Ishikawa (cell line): Measurements from ENCODE around the gene STX10.

Source experiments
- CEBPB ChIP-seq: IDR thresholded peaks from 2 replicates; pipeline ENCODE4 v1.6.1; 2012
- CREB1 ChIP-seq: IDR thresholded peaks from 2 replicates; pipeline ENCODE4 v1.6.1; 2012; ENCODE audit warnings: low read depth
- EGR1 ChIP-seq: IDR thresholded peaks from 2 replicates; pipeline ENCODE4 v1.6.1; 2012
- EP300 ChIP-seq: IDR thresholded peaks from 2 replicates; pipeline ENCODE4 v1.6.1; 2012; ENCODE audit warnings: borderline replicate concordance
- FOXM1 ChIP-seq: IDR thresholded peaks from 2 replicates; pipeline ENCODE4 v1.6.1; 2012; ENCODE audit warnings: low read depth, borderline replicate concordance
- NFIC ChIP-seq: IDR thresholded peaks from 2 replicates; pipeline ENCODE4 v1.6.1; 2012
- RAD21 ChIP-seq: IDR thresholded peaks from 2 replicates; pipeline ENCODE4 v1.6.1; 2012; ENCODE audit warnings: low read depth
- TAF1 ChIP-seq: IDR thresholded peaks from 2 replicates; pipeline ENCODE4 v1.6.1; 2012; ENCODE audit warnings: low read depth, mild to moderate bottlenecking
- TCF12 ChIP-seq: IDR thresholded peaks from 2 replicates; pipeline ENCODE4 v1.6.1; 2012; ENCODE audit warnings: low read depth
- TEAD4 ChIP-seq: IDR thresholded peaks from 2 replicates; pipeline ENCODE4 v1.6.1; 2012
- YY1 ChIP-seq: IDR thresholded peaks from 2 replicates; pipeline ENCODE4 v1.6.1; 2012; ENCODE audit warnings: low read depth
- ZBTB7A ChIP-seq: IDR thresholded peaks from 2 replicates; pipeline ENCODE4 v1.6.1; 2012; ENCODE audit warnings: low read depth
- TF ChIP-seq, protein P1 (sequence below): IDR thresholded peaks from 2 replicates; pipeline ENCODE4 v1.6.1; 2012
- TF ChIP-seq, protein P2 (sequence below): IDR thresholded peaks from 2 replicates; pipeline ENCODE4 v1.6.1; 2012; ENCODE audit warnings: low read depth, mild to moderate bottlenecking
- TF ChIP-seq, protein P3 (sequence below): IDR thresholded peaks from 2 replicates; pipeline ENCODE4 v1.6.1; 2012

Gene STX10

DNA sequence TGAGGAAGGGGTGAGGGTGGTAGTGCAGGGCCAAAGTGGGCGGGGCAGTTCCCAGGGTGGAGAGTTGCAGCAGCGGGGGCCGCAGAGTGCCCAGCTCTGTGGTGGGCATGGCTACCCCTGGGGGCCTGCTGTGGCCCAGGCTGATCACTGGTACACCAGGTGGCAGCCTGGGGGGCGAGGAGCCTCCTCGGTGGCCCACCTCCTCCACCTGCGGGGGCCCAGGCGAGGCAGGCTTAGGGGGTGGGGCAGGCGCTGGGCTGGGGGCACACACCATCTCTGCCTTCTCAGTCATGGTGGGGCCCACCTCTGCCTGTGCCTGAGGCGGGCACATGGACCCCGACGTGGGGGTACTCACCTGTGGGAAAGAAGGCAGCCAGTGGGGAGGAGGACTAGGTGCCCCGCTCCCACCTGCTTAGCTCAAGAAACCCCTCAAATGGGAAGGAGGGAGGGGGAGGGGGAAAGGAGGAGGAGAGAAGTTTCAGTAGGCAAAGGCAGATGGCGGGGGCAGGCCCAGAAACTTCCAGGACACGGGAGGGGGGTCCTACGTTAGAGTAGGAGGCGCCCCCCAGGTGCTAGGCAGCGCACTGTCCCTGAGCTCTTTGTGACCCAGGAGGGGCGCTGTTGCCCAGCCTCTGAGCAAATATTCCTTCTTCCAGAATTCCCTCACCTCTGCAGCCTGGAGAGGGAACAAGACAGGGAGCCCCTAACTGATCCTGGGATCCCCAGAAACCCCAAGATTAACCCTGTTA, 49.2 kb downstream of the STX10 start:
- TF ChIP-seq RAD21 (peak; percentile 61), CEBPB (no peak)

DNA sequence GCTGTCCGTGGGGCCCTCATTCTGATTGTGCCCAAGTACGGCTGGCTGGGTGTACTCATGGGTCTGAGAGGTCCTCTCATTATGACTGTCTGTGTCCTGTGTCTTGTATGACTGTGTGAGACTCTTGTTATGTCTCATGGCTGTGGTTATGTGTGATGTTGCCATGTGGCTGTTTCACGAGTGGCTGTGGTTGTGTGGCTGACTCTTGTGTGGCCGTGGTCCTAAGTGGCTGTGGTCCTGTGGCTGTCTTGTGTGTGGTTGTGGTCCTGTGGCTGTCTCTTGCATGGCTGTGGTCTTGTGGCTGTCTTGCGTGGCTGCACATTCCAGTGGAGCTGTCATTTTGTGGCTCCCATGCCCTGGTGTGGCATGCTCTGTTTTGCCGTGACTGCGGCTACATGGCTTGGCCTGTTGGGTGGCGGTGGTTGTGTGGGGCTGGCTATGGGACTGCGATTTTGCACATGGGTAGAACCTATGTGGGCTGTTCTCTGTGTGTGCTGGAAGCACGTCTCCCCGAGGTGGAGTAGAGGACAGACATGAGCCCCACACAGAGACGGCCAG, 50.1 kb downstream of the STX10 start:
- TF ChIP-seq FOXM1: no peak
- no peak for TF ChIP-seq TAF1
- no peak for TF ChIP-seq ZBTB7A
- TF ChIP-seq CEBPB: no peak
- TF ChIP-seq, protein P1, sequence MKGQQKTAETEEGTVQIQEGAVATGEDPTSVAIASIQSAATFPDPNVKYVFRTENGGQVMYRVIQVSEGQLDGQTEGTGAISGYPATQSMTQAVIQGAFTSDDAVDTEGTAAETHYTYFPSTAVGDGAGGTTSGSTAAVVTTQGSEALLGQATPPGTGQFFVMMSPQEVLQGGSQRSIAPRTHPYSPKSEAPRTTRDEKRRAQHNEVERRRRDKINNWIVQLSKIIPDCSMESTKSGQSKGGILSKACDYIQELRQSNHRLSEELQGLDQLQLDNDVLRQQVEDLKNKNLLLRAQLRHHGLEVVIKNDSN: no peak
- TF ChIP-seq YY1: no peak
- no peak for TF ChIP-seq RAD21
- TF ChIP-seq TCF12: no peak
- no peak for TF ChIP-seq TEAD4
- no peak for TF ChIP-seq CREB1
- no peak for TF ChIP-seq EGR1
- no peak for TF ChIP-seq EP300
- no peak for TF ChIP-seq NFIC
- TF ChIP-seq, protein P2, sequence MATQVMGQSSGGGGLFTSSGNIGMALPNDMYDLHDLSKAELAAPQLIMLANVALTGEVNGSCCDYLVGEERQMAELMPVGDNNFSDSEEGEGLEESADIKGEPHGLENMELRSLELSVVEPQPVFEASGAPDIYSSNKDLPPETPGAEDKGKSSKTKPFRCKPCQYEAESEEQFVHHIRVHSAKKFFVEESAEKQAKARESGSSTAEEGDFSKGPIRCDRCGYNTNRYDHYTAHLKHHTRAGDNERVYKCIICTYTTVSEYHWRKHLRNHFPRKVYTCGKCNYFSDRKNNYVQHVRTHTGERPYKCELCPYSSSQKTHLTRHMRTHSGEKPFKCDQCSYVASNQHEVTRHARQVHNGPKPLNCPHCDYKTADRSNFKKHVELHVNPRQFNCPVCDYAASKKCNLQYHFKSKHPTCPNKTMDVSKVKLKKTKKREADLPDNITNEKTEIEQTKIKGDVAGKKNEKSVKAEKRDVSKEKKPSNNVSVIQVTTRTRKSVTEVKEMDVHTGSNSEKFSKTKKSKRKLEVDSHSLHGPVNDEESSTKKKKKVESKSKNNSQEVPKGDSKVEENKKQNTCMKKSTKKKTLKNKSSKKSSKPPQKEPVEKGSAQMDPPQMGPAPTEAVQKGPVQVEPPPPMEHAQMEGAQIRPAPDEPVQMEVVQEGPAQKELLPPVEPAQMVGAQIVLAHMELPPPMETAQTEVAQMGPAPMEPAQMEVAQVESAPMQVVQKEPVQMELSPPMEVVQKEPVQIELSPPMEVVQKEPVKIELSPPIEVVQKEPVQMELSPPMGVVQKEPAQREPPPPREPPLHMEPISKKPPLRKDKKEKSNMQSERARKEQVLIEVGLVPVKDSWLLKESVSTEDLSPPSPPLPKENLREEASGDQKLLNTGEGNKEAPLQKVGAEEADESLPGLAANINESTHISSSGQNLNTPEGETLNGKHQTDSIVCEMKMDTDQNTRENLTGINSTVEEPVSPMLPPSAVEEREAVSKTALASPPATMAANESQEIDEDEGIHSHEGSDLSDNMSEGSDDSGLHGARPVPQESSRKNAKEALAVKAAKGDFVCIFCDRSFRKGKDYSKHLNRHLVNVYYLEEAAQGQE: no peak
- TF ChIP-seq, protein P3, sequence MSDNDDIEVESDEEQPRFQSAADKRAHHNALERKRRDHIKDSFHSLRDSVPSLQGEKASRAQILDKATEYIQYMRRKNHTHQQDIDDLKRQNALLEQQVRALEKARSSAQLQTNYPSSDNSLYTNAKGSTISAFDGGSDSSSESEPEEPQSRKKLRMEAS: no peak

DNA sequence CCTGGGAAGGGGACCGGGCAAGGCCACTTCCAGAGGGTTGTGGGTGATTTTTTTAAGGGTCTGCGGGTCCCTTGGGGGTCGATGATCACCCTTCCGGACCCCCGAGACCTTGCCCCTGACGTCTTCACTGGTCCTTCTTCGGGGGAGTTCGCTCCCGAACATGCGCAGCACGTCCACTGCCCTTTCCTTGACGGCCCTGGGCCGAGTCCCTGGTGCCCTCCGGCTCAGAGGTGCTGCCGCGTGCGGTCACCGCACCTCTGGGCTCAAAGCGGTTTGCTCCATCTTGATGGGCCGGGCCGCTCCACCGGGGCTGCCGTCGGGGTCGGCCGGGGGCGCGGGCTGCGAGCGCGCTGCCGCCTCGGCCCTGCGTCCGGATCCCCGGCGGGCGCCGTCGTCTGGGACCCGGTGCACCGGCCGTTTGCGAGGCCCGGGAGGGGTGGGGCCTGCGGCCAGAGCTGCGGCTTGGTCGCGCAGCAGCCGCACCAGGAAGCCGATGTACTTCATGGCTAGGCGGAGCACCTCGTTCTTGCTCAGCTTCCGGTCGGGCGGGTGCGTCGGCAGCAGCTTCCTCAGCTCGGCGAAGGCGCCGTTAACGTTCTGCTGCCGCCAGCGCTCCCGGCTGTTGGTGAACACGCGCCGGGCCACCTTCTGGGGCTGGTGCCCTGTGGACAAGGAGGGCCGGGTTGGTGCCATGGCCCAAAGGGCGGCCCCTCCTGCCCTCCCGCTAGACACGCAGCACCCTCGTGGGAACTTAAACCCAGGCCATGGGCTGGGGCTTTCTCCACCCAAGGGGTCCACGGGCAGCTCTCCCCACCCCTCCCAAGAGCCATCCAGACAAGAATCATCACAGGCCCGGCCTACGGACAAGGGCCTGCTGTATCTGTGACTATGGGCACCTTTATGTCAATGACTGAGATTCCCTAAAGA, 50.8 kb downstream of the STX10 start:
- no peak for TF ChIP-seq EGR1
- no peak for TF ChIP-seq TEAD4
- no peak for TF ChIP-seq YY1
- no peak for TF ChIP-seq ZBTB7A
- TF ChIP-seq, protein P3: no peak
- TF ChIP-seq, protein P2: no peak
- TF ChIP-seq TCF12: no peak
- TF ChIP-seq CEBPB: no peak
- no peak for TF ChIP-seq EP300
- TF ChIP-seq CREB1: no peak
- TF ChIP-seq RAD21: no peak
- TF ChIP-seq NFIC: no peak
- no peak for TF ChIP-seq TAF1
- no peak for TF ChIP-seq FOXM1
- TF ChIP-seq, protein P1: no peak

GRCh38 chr19:13098277-13099072, 51.7 kb downstream of the STX10 start:
- TF ChIP-seq NFIC: no peak
- TF ChIP-seq CEBPB: no peak
- no peak for TF ChIP-seq RAD21
- no peak for TF ChIP-seq EGR1
- TF ChIP-seq TEAD4: no peak
- TF ChIP-seq, protein P3: no peak
- no peak for TF ChIP-seq EP300
- TF ChIP-seq, protein P1: no peak
- TF ChIP-seq ZBTB7A: no peak
- TF ChIP-seq, protein P2: no peak
- TF ChIP-seq FOXM1: no peak
- TF ChIP-seq YY1: no peak
- TF ChIP-seq CREB1: no peak
- TF ChIP-seq TAF1: no peak
- TF ChIP-seq TCF12: no peak
